ENCODE data around the gene RTN4RL1.

The RTN4RL1 gene

GRCh38 chr17:2003525-2003924 is 21.6 kb downstream of the RTN4RL1 start:
- Histone ChIP-seq H3K9me3 (ENCODE audit: insufficient read depth, low read length) (no peaks in the 10 kb centered on the region), H3K9me2 (replicated peaks; ENCODE audit: insufficient read depth, low read length) (no peaks in the 10 kb centered on the region), H4K20me1 (ENCODE audit: low read depth, low read length) (no peaks in the 10 kb centered on the region), H3K79me2 (ENCODE audit: insufficient read depth, low read length) (no peaks in the 10 kb centered on the region), H2AFZ (ENCODE audit: low read depth, low read length, severe bottlenecking) (no peak overlapping the region), H3K27ac (ENCODE audit: low read depth, low read length) (no peak overlapping the region), H3K9ac (ENCODE audit: low read length) (no peak overlapping the region), H3K4me2 (ENCODE audit: low read depth, low read length, poor library complexity, severe bottlenecking) (no peak overlapping the region), H3F3A (ENCODE audit: insufficient read depth) (no peaks in the 10 kb centered on the region), H3K4me3 (ENCODE audit: insufficient read depth, low read length, poor library complexity, severe bottlenecking) (no peak overlapping the region), H3K27me3 (ENCODE audit: low read length) (no peaks in the 10 kb centered on the region), H3K36me3 (ENCODE audit: low read length) (no peaks in the 10 kb centered on the region)
- TF ChIP-seq EZH2phosphoT487 (conservative IDR thresholded peaks at IDR 0.05; ENCODE audit: low read length), result no peak
- TF ChIP-seq CTCF (IDR thresholded peaks at IDR 0.05; ENCODE audit: insufficient read depth, low read length, poor library complexity, severe bottlenecking), result no peak

GRCh38 chr17:2002767-2003329 is 22.3 kb downstream of the RTN4RL1 start:
- no peaks in the 10 kb centered on the region for H3F3A ChIP-seq (ENCODE audit: insufficient read depth)
- no peaks in the 10 kb centered on the region for H3K9me2 ChIP-seq (replicated peaks; ENCODE audit: insufficient read depth, low read length)
- TF ChIP-seq CTCF (IDR thresholded peaks at IDR 0.05; ENCODE audit: insufficient read depth, low read length, poor library complexity, severe bottlenecking), result no peak
- no peak for TF ChIP-seq EZH2phosphoT487 (conservative IDR thresholded peaks at IDR 0.05; ENCODE audit: low read length)
- no peak overlapping the region for H2AFZ ChIP-seq (ENCODE audit: low read depth, low read length, severe bottlenecking)
- H3K9me3 ChIP-seq (ENCODE audit: insufficient read depth, low read length), result no peaks in the 10 kb centered on the region
- H3K4me2 ChIP-seq (ENCODE audit: low read depth, low read length, poor library complexity, severe bottlenecking), result no peak overlapping the region
- H3K36me3 ChIP-seq (ENCODE audit: low read length), result no peaks in the 10 kb centered on the region
- no peak overlapping the region for H3K4me3 ChIP-seq (ENCODE audit: insufficient read depth, low read length, poor library complexity, severe bottlenecking)
- no peaks in the 10 kb centered on the region for H4K20me1 ChIP-seq (ENCODE audit: low read depth, low read length)
- no peak overlapping the region for H3K27ac ChIP-seq (ENCODE audit: low read depth, low read length)
- H3K27me3 ChIP-seq (ENCODE audit: low read length), result no peaks in the 10 kb centered on the region
- no peak overlapping the region for H3K9ac ChIP-seq (ENCODE audit: low read length)
- no peaks in the 10 kb centered on the region for H3K79me2 ChIP-seq (ENCODE audit: insufficient read depth, low read length)

- Histone ChIP-seq H3K36me3 (ENCODE audit: low read length) (no peaks in the 10 kb centered on the region), H4K20me1 (ENCODE audit: low read depth, low read length) (no peaks in the 10 kb centered on the region), H3K79me2 (ENCODE audit: insufficient read depth, low read length) (no peaks in the 10 kb centered on the region), H3K27ac (ENCODE audit: low read depth, low read length) (no peak overlapping the region), H3K4me2 (ENCODE audit: low read depth, low read length, poor library complexity, severe bottlenecking) (no peak overlapping the region), H2AFZ (ENCODE audit: low read depth, low read length, severe bottlenecking) (no peak overlapping the region), H3K9me2 (replicated peaks; ENCODE audit: insufficient read depth, low read length) (no peaks in the 10 kb centered on the region), H3K4me3 (ENCODE audit: insufficient read depth, low read length, poor library complexity, severe bottlenecking) (no peak overlapping the region), H3K27me3 (ENCODE audit: low read length) (no peaks in the 10 kb centered on the region), H3K9me3 (ENCODE audit: insufficient read depth, low read length) (no peaks in the 10 kb centered on the region), H3F3A (ENCODE audit: insufficient read depth) (no peaks in the 10 kb centered on the region), H3K9ac (ENCODE audit: low read length) (no peak overlapping the region)
- TF ChIP-seq EZH2phosphoT487 (conservative IDR thresholded peaks at IDR 0.05; ENCODE audit: low read length), result no peak
- no peak for TF ChIP-seq CTCF (IDR thresholded peaks at IDR 0.05; ENCODE audit: insufficient read depth, low read length, poor library complexity, severe bottlenecking)
Measured at GRCh38 chr17:1999557-2000251, 25.4 kb downstream of the RTN4RL1 start.

All from SU-DHL-6 (cell line).